Naive thymus-derived CD4-positive, alpha-beta T cell (primary cell): Measurements from ENCODE around the gene CXCR5. TPM values are rescaled to one million over a fixed set of nuclear protein-coding genes. Genes with fewer than 3 reads are reported as not detected.

ENCODE experiments used
- ATAC-seq: fragments of 150-1000 bp; cut with Tn5 transposase; 2 replicates; pipeline ENCODE4 v1.10.0; 2021; ENCODE audit warnings: mild to moderate bottlenecking, moderate library complexity
- CTCF ChIA-PET: fragments of 350-600 bp; sonication (Branson Sonifier 250); formaldehyde crosslinking; loops from one replicate; lab custom pipeline; 2021; ENCODE audit warnings: antibody characterized with exemption; lab: Charles Lee
- POLR2A ChIA-PET: fragments of 350-600 bp; sonication (Branson Sonifier 250); formaldehyde crosslinking; loops from one replicate; lab custom pipeline; 2021; ENCODE audit warnings: antibody characterized with exemption, inconsistent platforms; lab: Charles Lee
- DNase-seq, 9 donors: peaks; one replicate each; pipeline versions ENCODE4 v3.0.0 to v3.0.0-alpha.2; 2020 to 2022; ENCODE audit warnings: mixed read lengths in 1 of 9
- H3K27ac ChIP-seq: one replicate; pipeline ENCODE4 v1.7.0; 2013; ENCODE audit warnings: mild to moderate bottlenecking, low read depth, low read length, moderate library complexity
- H3K27me3 ChIP-seq, 2 donors: one replicate each; pipeline ENCODE4 v1.7.0; 2013; ENCODE audit warnings: low read length in 2 of 2, mild to moderate bottlenecking in 2 of 2, moderate library complexity in 2 of 2; ENCODE audit not compliant: control insufficient read depth in 2 of 2, insufficient read depth in 2 of 2
- H3K36me3 ChIP-seq, 3 experiments: 1 replicate in 2 of 3; 2 replicates in 1 of 3; pipeline ENCODE4 v1.7.0; 2013; ENCODE audit warnings: low read length in 3 of 3, mild to moderate bottlenecking in 3 of 3, moderate library complexity in 1 of 3; ENCODE audit not compliant: insufficient read depth in 3 of 3, control insufficient read depth in 2 of 3
- H3K4me1 ChIP-seq, 2 donors: one replicate each; pipeline ENCODE4 v1.7.0; 2013; ENCODE audit warnings: low read length in 2 of 2, mild to moderate bottlenecking in 2 of 2, moderate library complexity in 1 of 2; ENCODE audit not compliant: control insufficient read depth in 2 of 2, insufficient read depth in 2 of 2
- H3K4me3 ChIP-seq: 2 replicates; pipeline ENCODE4 v1.7.0; 2013; ENCODE audit warnings: mild to moderate bottlenecking, low read length
- H3K9me3 ChIP-seq, 3 experiments: 1 replicate in 2 of 3; 2 replicates in 1 of 3; pipeline ENCODE4 v1.7.0; 2013; ENCODE audit warnings: low read length in 3 of 3; ENCODE audit not compliant: control insufficient read depth in 2 of 3
- H3K27ac Mint-ChIP-seq, 9 donors: one replicate each; pipeline ENCODE4 v1.8.0; 2020 to 2022; ENCODE audit warnings: mixed read lengths in 9 of 9, mild to moderate bottlenecking in 8 of 9, moderate library complexity in 5 of 9, inconsistent platforms in 2 of 9
- H3K27me3 Mint-ChIP-seq, 5 donors: one replicate each; pipeline ENCODE4 v1.8.0; 2021 to 2022; ENCODE audit warnings: mixed read lengths in 5 of 5, mild to moderate bottlenecking in 1 of 5
- H3K36me3 Mint-ChIP-seq, 5 donors: one replicate each; pipeline ENCODE4 v1.8.0; 2020 to 2022; ENCODE audit warnings: mixed read lengths in 5 of 5, mild to moderate bottlenecking in 3 of 5, inconsistent platforms in 1 of 5
- H3K4me1 Mint-ChIP-seq, 7 donors: one replicate each; pipeline ENCODE4 v1.8.0; 2020 to 2022; ENCODE audit warnings: mixed read lengths in 7 of 7, mild to moderate bottlenecking in 3 of 7, inconsistent platforms in 1 of 7
- H3K4me3 Mint-ChIP-seq, 10 donors: one replicate each; pipeline ENCODE4 v1.8.0; 2020 to 2022; ENCODE audit warnings: mild to moderate bottlenecking in 10 of 10, mixed read lengths in 10 of 10, moderate library complexity in 6 of 10, inconsistent platforms in 2 of 10
- H3K9me3 Mint-ChIP-seq, 11 donors: one replicate each; pipeline ENCODE4 v1.8.0; 2020 to 2022; ENCODE audit warnings: mixed read lengths in 11 of 11, mild to moderate bottlenecking in 4 of 11, inconsistent platforms in 1 of 11, moderate library complexity in 1 of 11
- intact Hi-C, 2 donors: fragments of 100-400 bp; cut with micrococcal nuclease; formaldehyde crosslinking; loops; one replicate each; pipeline ENCODE4 v1.15.1; 2023
- polyA plus RNA-seq, 2 donors: library from polyadenylated mRNA; unstranded; fragments of 300-500 nt; fragmentation: Illumina TruSeq; gene quantifications; one replicate each; pipeline ENCODE4 v1.2.3, GENCODE V29; 2021
- total RNA-seq, 6 experiments: library from RNA in 5 of 6; stranded (reverse) in 5 of 6; gene quantifications; 1 replicate in 5 of 6; 2 replicates in 1 of 6; pipeline ENCODE4 v1.2.3 and lab custom pipeline; 2021 to 2026

CXCR5 gene
- total and polyA plus RNA-seq, 7 experiments from 2014 or later = 0.41 to 2.9 (median 2.1) TPM

GRCh38 chr11:118896921-118897591, 13.4 kb downstream of the CXCR5 start:
- DNase-seq (peak in 1 of 9 donors; percentile 7), ATAC-seq (no peak)
- no peaks in the 10 kb centered on the region for H3K9me3 Mint-ChIP-seq
- H3K9me3 ChIP-seq = no peaks in the 10 kb centered on the region
- peaks cover 0 to 49% (median 19%) of the 10 kb centered on the region in 3 experiments for H3K36me3 ChIP-seq
- H3K27me3 Mint-ChIP-seq = no peaks in the 10 kb centered on the region
- POLR2A ChIA-PET = interaction anchor here (1.4 to 3.1 kb wide), 4 partner anchors 9 to 66 kb away, joined by 4 to 30 read pairs (median 5); no protein-coding TSS in a partner anchor
- CTCF ChIA-PET = interaction anchor here (1.8 to 5.9 kb wide), 5 partner anchors 19 to 111 kb away, joined by 6 to 68 read pairs (median 15); partner anchors contain the start of gene DDX6
- intact Hi-C loops = no loop called here
- H3K27ac ChIP-seq = peak overlapping the region; percentile 94
- H3K4me3 Mint-ChIP-seq = peak overlapping the region in 6 of 10 donors; percentile 13 to 82 (median 46)
- peaks cover 0 to 27% (median 6%) of the 10 kb centered on the region in 5 donors for H3K36me3 Mint-ChIP-seq
- H3K4me1 ChIP-seq = peaks cover 47 to 50% of the 10 kb centered on the region in 2 donors
- H3K4me3 ChIP-seq = no peak overlapping the region
- peaks cover 51 to 68% (median 60%) of the 10 kb centered on the region in 7 donors for H3K4me1 Mint-ChIP-seq
- H3K27me3 ChIP-seq = no peaks in the 10 kb centered on the region
- peak overlapping the region; percentile 70 to 99 (median 97) for H3K27ac Mint-ChIP-seq

GRCh38 chr11:118897721-118898310, 14.1 kb downstream of the CXCR5 start:
- Mint-ChIP-seq H3K9me3 (no peaks in the 10 kb centered on the region), H3K4me3 (peak overlapping the region in 4 of 10 donors; percentile 24 to 82 (median 34)), H3K27me3 (no peaks in the 10 kb centered on the region), H3K36me3 (peaks cover 0 to 24% (median 6%) of the 10 kb centered on the region in 5 donors), H3K27ac (peak overlapping the region; percentile 18 to 99 (median 97)), H3K4me1 (peaks cover 44 to 62% (median 56%) of the 10 kb centered on the region in 7 donors)
- H3K4me1 ChIP-seq = peaks cover 40 to 44% of the 10 kb centered on the region in 2 donors
- no peak for ATAC-seq
- H3K36me3 ChIP-seq = peaks cover 0 to 57% (median 19%) of the 10 kb centered on the region in 3 experiments
- peak overlapping the region; percentile 94 for H3K27ac ChIP-seq
- ChIA-PET CTCF (no interaction called here), POLR2A (interaction anchor here (1.4 to 1.7 kb wide), 2 partner anchors 8 to 19 kb away, joined by 5 read pairs; no protein-coding TSS in a partner anchor)
- H3K9me3 ChIP-seq = no peaks in the 10 kb centered on the region
- no peak overlapping the region for H3K4me3 ChIP-seq
- peak in 1 of 9 donors; percentile 9 for DNase-seq
- no peaks in the 10 kb centered on the region for H3K27me3 ChIP-seq
- intact Hi-C loops = no loop called here

GRCh38 chr11:118898400-118899295, 15.0 kb downstream of the CXCR5 start:
- Mint-ChIP-seq H3K27me3 (no peaks in the 10 kb centered on the region), H3K4me1 (peaks cover 36 to 57% (median 51%) of the 10 kb centered on the region in 7 donors), H3K9me3 (no peaks in the 10 kb centered on the region), H3K4me3 (no peak overlapping the region), H3K36me3 (peaks cover 0 to 23% (median 6%) of the 10 kb centered on the region in 5 donors), H3K27ac (peak overlapping the region in 6 of 9 donors; percentile 21 to 84 (median 46))
- peak overlapping the region; percentile 11 for H3K27ac ChIP-seq
- H3K9me3 ChIP-seq = no peaks in the 10 kb centered on the region
- intact Hi-C loops = no loop called here
- ChIA-PET CTCF (interaction anchor here (0.6 to 1.4 kb wide), 2 partner anchors 32 to 389 kb away, joined by 3 to 4 read pairs; no protein-coding TSS in a partner anchor), POLR2A (interaction anchor here (1.4 to 8.6 kb wide), 3 partner anchors 8 to 108 kb away, joined by 5 to 72 read pairs (median 5); partner anchors contain the start of gene DDX6)
- H3K4me3 ChIP-seq = no peak overlapping the region
- no peak for ATAC-seq
- peak in 1 of 9 donors; percentile 13 for DNase-seq
- H3K4me1 ChIP-seq = peaks cover 32 to 36% of the 10 kb centered on the region in 2 donors
- H3K27me3 ChIP-seq = no peaks in the 10 kb centered on the region
- peaks cover 0 to 65% (median 23%) of the 10 kb centered on the region in 3 experiments for H3K36me3 ChIP-seq

- Histone ChIP-seq H3K4me3 (no peak overlapping the region), H3K27ac (peak overlapping the region; percentile 33), H3K4me1 (peaks cover 27 to 29% of the 10 kb centered on the region in 2 donors), H3K36me3 (peaks cover 0 to 71% (median 28%) of the 10 kb centered on the region in 3 experiments), H3K9me3 (no peaks in the 10 kb centered on the region), H3K27me3 (no peaks in the 10 kb centered on the region)
- CTCF ChIA-PET = interaction anchor here (0.6 to 1.4 kb wide), 4 partner anchors 10 to 390 kb away, joined by 3 to 4 read pairs (median 4); no protein-coding TSS in a partner anchor
- intact Hi-C loops = no loop called here
- Mint-ChIP-seq H3K27ac (peak overlapping the region in 4 of 9 donors; percentile 38 to 73 (median 52)), H3K36me3 (peaks cover 0 to 18% (median 4%) of the 10 kb centered on the region in 5 donors), H3K4me1 (peaks cover 29 to 51% (median 45%) of the 10 kb centered on the region in 7 donors), H3K4me3 (no peak overlapping the region), H3K9me3 (no peaks in the 10 kb centered on the region), H3K27me3 (no peaks in the 10 kb centered on the region)
- DNase-seq (peak in 1 of 9 donors; percentile 7), ATAC-seq (no peak)
- POLR2A ChIA-PET = interaction anchor here (0.9 to 8.6 kb wide), 2 partner anchors 109 to 120 kb away, joined by 3 to 72 read pairs; partner anchors contain the start of gene DDX6
Observed at GRCh38 chr11:118899296-118899688, 15.6 kb downstream of the CXCR5 start.

GRCh38 chr11:118899706-118900360, 16.1 kb downstream of the CXCR5 start:
- ChIA-PET POLR2A (interaction anchor here (0.7 to 8.6 kb wide), 3 partner anchors 33 to 120 kb away, joined by 3 to 72 read pairs (median 3); partner anchors contain the start of gene DDX6), CTCF (interaction anchor here (0.6 to 1.4 kb wide), 3 partner anchors 9 to 58 kb away, joined by 3 to 4 read pairs (median 4); no protein-coding TSS in a partner anchor)
- Histone ChIP-seq H3K36me3 (peaks cover 5 to 76% (median 33%) of the 10 kb centered on the region in 3 experiments), H3K9me3 (no peaks in the 10 kb centered on the region), H3K27ac (peak overlapping the region; percentile 33), H3K27me3 (no peaks in the 10 kb centered on the region), H3K4me3 (no peak overlapping the region), H3K4me1 (peaks cover 22 to 24% of the 10 kb centered on the region in 2 donors)
- Mint-ChIP-seq H3K36me3 (peaks cover 0 to 15% (median 4%) of the 10 kb centered on the region in 5 donors), H3K4me3 (peak overlapping the region in 1 of 10 donors; percentile 30), H3K27me3 (no peaks in the 10 kb centered on the region), H3K4me1 (peaks cover 24 to 45% (median 39%) of the 10 kb centered on the region in 7 donors), H3K9me3 (no peaks in the 10 kb centered on the region), H3K27ac (peak overlapping the region in 7 of 9 donors; percentile 38 to 92 (median 73))
- ATAC-seq (no peak), DNase-seq (peak in 1 of 9 donors; percentile 9)
- intact Hi-C loops = no loop called here
